NCI-H146 treated with DMSO at 0.1 percent for 48 hours (cell line): ENCODE results near the gene TSPO.

Experiments used
- DNase-seq: peaks from one replicate; lab custom pipeline; 2025; ENCODE audit not compliant: unreplicated experiment; lab: John Stamatoyannopoulos, UW

The TSPO gene

GRCh38 chr22:43174941-43175531, 23.7 kb downstream of the TSPO start:
- DNase-seq = no peak

- DNase-seq = no peak
These were observed 24.7 kb downstream of the TSPO start for GRCh38 chr22:43176090-43176489.

- no peak for DNase-seq
These were observed 26.1 kb downstream of the TSPO start for GRCh38 chr22:43177479-43177878.

- DNase-seq = no peak
These were observed 28.0 kb downstream of the TSPO start for GRCh38 chr22:43179146-43179910.

GRCh38 chr22:43179911-43180195, 28.5 kb downstream of the TSPO start:
- no peak for DNase-seq

- no peak for DNase-seq
These were observed 29.3 kb downstream of the TSPO start for GRCh38 chr22:43180670-43181069.

GRCh38 chr22:43181321-43182076, 30.1 kb downstream of the TSPO start:
- no peak for DNase-seq

GRCh38 chr22:43182118-43182517, 30.8 kb downstream of the TSPO start:
- DNase-seq = no peak

- no peak for DNase-seq
These were observed 31.4 kb downstream of the TSPO start for GRCh38 chr22:43182726-43183125.

- DNase-seq = no peak
These were observed 32.3 kb downstream of the TSPO start for GRCh38 chr22:43183496-43184277.

- no peak for DNase-seq
These were observed 34.5 kb downstream of the TSPO start for GRCh38 chr22:43185860-43186261.

GRCh38 chr22:43186272-43187170, 35.2 kb downstream of the TSPO start, which contains the start of gene TTLL12:
Gene TTLL12, minus strand, starts transcription at chr22:43187134. Its CDS starts 65 bp downstream, at chr22:43187069.
- no peak for DNase-seq

GRCh38 chr22:43187171-43188099, 36.1 kb downstream of the TSPO start:
- peak; percentile 69 for DNase-seq

GRCh38 chr22:43188829-43189545, 37.6 kb downstream of the TSPO start:
- DNase-seq = no peak

- DNase-seq = no peak
These were observed 40.5 kb downstream of the TSPO start for GRCh38 chr22:43191831-43192230.

GRCh38 chr22:43197271-43197941, 46.0 kb downstream of the TSPO start:
- DNase-seq = no peak

GRCh38 chr22:43198126-43198525, 46.8 kb downstream of the TSPO start:
- DNase-seq = no peak

GRCh38 chr22:43198936-43199335, 47.6 kb downstream of the TSPO start:
- no peak for DNase-seq
